ENCODE data around the gene WWC2.
"Not testable (repeated sequence)": the region's sequence is repeated elsewhere in the genome, so short reads cannot be mapped to it uniquely, and the experiment has no call there.

Gene WWC2

GRCh38 chr4:183304538-183304937 is 205.5 kb downstream of the WWC2 start:
- no peak for DNase-seq

GRCh38 chr4:183306811-183307210 is 207.8 kb downstream of the WWC2 start:
- DNase-seq: no peak

GRCh38 chr4:183312841-183313240 is 213.8 kb downstream of the WWC2 start:
- DNase-seq: no peak

GRCh38 chr4:183314336-183314735 is 215.3 kb downstream of the WWC2 start:
- DNase-seq: no peak

- no peak for DNase-seq
These were observed 215.7 kb downstream of the WWC2 start for GRCh38 chr4:183314806-183315205.

GRCh38 chr4:183318656-183319055 is 219.6 kb downstream of the WWC2 start:
- no peak for DNase-seq

GRCh38 chr4:183320211-183321059 is 221.4 kb downstream of the WWC2 start, which contains the start of gene CLDN22:
Gene CLDN22 (minus strand): TSS chr4:183320276. CDS start chr4:183320218, 58 bp downstream.
- DNase-seq: no peak

GRCh38 chr4:183321079-183321478 is 222.0 kb downstream of the WWC2 start:
- no peak for DNase-seq

- no peak for DNase-seq
These were observed 222.5 kb downstream of the WWC2 start for GRCh38 chr4:183321516-183321915.

GRCh38 chr4:183322326-183322725 is 223.3 kb downstream of the WWC2 start, which contains the start of gene CLDN24:
Gene CLDN24 (minus strand): TSS chr4:183322426. CDS start chr4:183322426, 0 bp downstream.
- no peak for DNase-seq

GRCh38 chr4:183323295-183323694 is 224.2 kb downstream of the WWC2 start:
- DNase-seq: no peak

GRCh38 chr4:183324056-183324455 is 225.0 kb downstream of the WWC2 start:
- not testable (repeated sequence) for DNase-seq

- no peak for DNase-seq
These were observed 225.6 kb downstream of the WWC2 start for GRCh38 chr4:183324619-183325018.

GRCh38 chr4:183326387-183326786 is 227.3 kb downstream of the WWC2 start:
- DNase-seq: not testable (repeated sequence)

GRCh38 chr4:183326853-183327252 is 227.8 kb downstream of the WWC2 start:
- DNase-seq: no peak

- DNase-seq: no peak
These were observed 228.8 kb downstream of the WWC2 start for GRCh38 chr4:183327827-183328226.

GRCh38 chr4:183328832-183329231 is 229.8 kb downstream of the WWC2 start:
- DNase-seq: no peak

- DNase-seq: no peak
These were observed 230.2 kb downstream of the WWC2 start for GRCh38 chr4:183329244-183329643.

GRCh38 chr4:183329954-183330742 is 231.1 kb downstream of the WWC2 start:
- no peak for DNase-seq

GRCh38 chr4:183330841-183331240 is 231.8 kb downstream of the WWC2 start:
- no peak for DNase-seq

GRCh38 chr4:183332447-183332846 is 233.4 kb downstream of the WWC2 start:
- DNase-seq: no peak

GRCh38 chr4:183333202-183333601 is 234.1 kb downstream of the WWC2 start:
- DNase-seq: no peak

GRCh38 chr4:183333983-183334382 is 234.9 kb downstream of the WWC2 start:
- peak; percentile 10 for DNase-seq

All from kidney glomerular epithelial cell (primary cell).